Erythroblast (primary cell): ENCODE results near the gene MMP1.

Experiments
- GATA1 ChIP-seq: IDR thresholded peaks from 2 replicates; pipeline ENCODE4 v1.6.1; 2011; ENCODE audit warnings: low read depth, mild to moderate bottlenecking, control low read depth, low read length, moderate library complexity
- POLR2A ChIP-seq: IDR thresholded peaks from 2 replicates; pipeline ENCODE4 v1.6.1; 2011; ENCODE audit warnings: mild to moderate bottlenecking, low read length

GRCh38 chr11:102751673-102752072 lies 46.3 kb downstream of the MMP1 start:
- TF ChIP-seq POLR2A (no peak), GATA1 (no peak)
